ENCODE data around the gene CHGA. TPM values are rescaled to one million over a fixed set of nuclear protein-coding genes. Genes with fewer than 3 reads are reported as not detected.

The CHGA gene
- total RNA-seq, 1 donor from 2014 or later: 1,527 TPM

DNA sequence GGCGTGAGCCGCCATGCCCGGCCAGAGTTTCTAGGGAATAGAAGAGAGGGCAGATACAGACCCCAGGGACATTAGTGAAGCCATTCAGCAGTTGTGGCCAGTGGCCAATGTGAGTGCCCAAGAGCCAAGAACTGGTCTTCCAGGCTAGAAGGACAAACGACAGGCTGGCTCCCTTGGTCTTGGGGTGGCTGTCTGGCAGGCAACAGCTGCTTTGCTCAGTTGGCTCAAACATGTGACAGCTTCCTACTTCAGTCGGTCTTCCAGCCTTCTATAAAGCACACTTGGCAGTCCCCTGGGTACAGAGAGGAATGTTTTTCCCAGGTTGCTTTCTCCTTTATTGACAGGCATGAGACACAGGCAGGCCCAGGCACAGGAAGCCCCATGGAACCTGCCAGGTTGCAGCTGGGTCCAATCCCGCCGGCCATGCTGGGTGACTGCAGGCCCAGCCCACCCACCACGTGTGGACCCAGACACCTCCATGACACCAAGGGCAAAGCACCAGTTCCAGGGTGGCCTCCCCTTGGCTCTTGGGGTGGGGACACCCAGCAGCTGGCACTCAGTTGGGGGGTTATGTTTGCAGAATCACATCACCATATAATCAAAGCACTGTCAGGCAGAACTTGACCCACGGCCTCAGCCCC is 15.4 kb downstream of the CHGA start:
- H3K9me3 Mint-ChIP-seq: no peaks in the 10 kb centered on the region
- no peak overlapping the region for H3K27ac Mint-ChIP-seq
- H3K4me3 Mint-ChIP-seq: no peak overlapping the region

DNA sequence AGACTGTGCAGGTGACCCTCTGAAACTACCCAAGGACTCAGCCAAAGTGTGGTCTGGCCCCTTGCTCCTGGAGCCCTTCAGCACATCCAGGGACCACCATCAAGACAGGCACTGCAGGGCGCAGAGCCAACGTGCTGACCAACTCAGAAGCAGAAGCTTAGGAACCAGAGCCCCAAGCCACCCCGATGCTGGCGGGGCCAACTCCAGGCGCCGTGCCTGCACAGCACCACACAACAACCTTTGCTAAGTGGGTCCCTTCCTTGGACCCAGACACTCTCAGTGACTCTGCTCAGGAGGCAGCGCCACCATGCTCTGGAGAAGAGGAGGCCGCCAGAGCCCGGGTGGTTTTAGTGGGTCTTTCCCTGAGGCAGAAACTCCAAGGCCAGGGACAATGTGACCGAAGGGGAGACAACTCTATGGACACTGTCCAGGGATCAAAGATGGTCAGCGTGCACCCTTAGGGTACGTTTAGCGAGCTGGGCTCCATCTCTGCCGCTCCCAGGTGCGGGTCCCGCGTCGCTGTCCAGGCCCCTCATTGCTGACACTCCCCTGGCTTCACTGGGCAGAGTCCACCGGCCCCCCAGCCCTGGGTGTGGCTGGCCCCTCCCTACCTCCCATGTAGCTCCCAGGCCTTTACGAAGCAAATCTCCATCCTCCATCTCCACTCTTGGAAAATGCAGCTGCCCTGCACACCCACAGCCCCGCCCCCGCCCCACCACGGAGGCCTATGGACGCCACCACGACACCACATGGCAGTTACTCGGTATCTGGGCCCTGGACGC is 16.1 kb downstream of the CHGA start:
- TF ChIP-seq, protein P1, sequence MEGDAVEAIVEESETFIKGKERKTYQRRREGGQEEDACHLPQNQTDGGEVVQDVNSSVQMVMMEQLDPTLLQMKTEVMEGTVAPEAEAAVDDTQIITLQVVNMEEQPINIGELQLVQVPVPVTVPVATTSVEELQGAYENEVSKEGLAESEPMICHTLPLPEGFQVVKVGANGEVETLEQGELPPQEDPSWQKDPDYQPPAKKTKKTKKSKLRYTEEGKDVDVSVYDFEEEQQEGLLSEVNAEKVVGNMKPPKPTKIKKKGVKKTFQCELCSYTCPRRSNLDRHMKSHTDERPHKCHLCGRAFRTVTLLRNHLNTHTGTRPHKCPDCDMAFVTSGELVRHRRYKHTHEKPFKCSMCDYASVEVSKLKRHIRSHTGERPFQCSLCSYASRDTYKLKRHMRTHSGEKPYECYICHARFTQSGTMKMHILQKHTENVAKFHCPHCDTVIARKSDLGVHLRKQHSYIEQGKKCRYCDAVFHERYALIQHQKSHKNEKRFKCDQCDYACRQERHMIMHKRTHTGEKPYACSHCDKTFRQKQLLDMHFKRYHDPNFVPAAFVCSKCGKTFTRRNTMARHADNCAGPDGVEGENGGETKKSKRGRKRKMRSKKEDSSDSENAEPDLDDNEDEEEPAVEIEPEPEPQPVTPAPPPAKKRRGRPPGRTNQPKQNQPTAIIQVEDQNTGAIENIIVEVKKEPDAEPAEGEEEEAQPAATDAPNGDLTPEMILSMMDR (conservative IDR thresholded peaks at IDR 0.05): no peak
- Mint-ChIP-seq H3K9me3 (no peaks in the 10 kb centered on the region), H3K4me3 (no peak overlapping the region), H3K27ac (no peak overlapping the region), H3K36me3 (no peaks in the 10 kb centered on the region), H3K4me1 (ENCODE audit: unreplicated experiment) (no peaks in the 10 kb centered on the region), H3K27me3 (no peaks in the 10 kb centered on the region)
- DNase-seq (ENCODE audit: extremely low spot score, unreplicated experiment): no peak

More for the DNA sequence above, 15.4 kb downstream of the CHGA start:
- no peaks in the 10 kb centered on the region for H3K4me1 Mint-ChIP-seq (ENCODE audit: unreplicated experiment)
- H3K27me3 Mint-ChIP-seq: no peaks in the 10 kb centered on the region
- DNase-seq (ENCODE audit: extremely low spot score, unreplicated experiment): no peak
- no peaks in the 10 kb centered on the region for H3K36me3 Mint-ChIP-seq
- TF ChIP-seq, protein P1 (conservative IDR thresholded peaks at IDR 0.05): no peak

DNA sequence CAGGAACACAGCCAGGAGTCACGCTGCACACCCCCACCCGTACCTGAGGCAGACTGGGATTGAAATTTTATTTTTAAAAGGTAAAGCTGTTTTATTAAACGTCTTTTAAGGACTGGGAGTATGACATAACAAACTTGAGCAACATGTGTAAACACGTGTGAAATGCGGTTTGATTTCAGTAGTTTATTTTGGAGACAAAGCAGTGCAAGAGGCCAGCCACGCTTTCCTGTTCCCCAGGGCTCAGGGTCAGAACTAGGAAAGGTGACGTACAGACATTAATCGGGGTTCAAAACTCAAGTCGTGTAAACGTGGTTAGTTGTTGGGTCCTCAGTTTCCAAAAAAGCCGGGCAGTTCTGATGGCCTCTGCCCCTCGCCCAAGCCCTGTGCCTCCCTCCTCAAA is 16.7 kb downstream of the CHGA start:
- H3K4me1 Mint-ChIP-seq (ENCODE audit: unreplicated experiment): no peaks in the 10 kb centered on the region
- no peaks in the 10 kb centered on the region for H3K36me3 Mint-ChIP-seq
- TF ChIP-seq, protein P1 (conservative IDR thresholded peaks at IDR 0.05): no peak
- DNase-seq (ENCODE audit: extremely low spot score, unreplicated experiment): no peak
- no peak overlapping the region for H3K4me3 Mint-ChIP-seq
- no peaks in the 10 kb centered on the region for H3K9me3 Mint-ChIP-seq
- H3K27me3 Mint-ChIP-seq: no peaks in the 10 kb centered on the region
- H3K27ac Mint-ChIP-seq: no peak overlapping the region

DNA sequence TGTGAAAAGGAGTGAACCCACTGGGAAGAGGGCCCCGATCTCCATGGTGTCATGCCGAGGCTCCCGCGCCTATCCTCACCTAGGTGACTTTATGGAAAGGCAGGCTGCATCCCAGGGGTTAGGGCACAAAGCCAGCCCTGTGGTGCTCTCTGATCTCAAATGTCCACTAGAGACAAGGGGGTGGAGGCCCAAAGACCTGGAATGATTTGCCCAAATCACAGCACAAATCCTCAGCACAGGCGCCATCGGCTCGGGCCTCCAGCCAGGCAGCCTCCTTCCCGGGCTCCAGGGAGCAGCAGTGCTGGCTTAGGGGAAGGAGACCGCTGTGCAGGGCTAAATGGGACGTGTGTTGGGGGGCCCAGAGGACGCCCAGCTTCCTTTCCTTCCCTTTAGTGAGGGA is 17.6 kb downstream of the CHGA start:
- Mint-ChIP-seq H3K4me3 (no peak overlapping the region), H3K36me3 (no peaks in the 10 kb centered on the region), H3K27me3 (no peaks in the 10 kb centered on the region), H3K27ac (no peak overlapping the region), H3K4me1 (ENCODE audit: unreplicated experiment) (no peaks in the 10 kb centered on the region), H3K9me3 (no peaks in the 10 kb centered on the region)
- TF ChIP-seq, protein P1 (conservative IDR thresholded peaks at IDR 0.05): no peak
- DNase-seq (ENCODE audit: extremely low spot score, unreplicated experiment): no peak

DNA sequence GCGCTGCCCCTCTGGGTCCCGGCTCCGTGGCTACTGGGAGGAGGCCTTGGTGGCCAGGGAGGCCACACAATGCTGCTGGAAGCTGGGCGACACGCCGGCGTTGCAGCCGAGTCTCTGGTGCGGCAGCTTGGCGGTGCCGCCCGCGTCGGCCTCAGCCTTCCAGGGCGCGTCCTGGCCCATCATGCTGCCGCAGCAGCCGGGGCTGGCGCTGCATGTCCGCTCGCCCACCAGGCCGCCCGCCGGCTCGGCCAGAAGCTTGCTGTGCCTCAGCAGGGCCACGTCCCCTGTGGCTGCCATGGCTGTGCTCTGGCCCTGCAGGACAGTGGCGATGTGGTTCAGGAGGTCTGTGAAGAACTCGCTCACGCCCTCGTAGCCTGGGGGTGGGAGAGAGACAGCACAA is 18.6 kb downstream of the CHGA start:
- TF ChIP-seq, protein P1 (conservative IDR thresholded peaks at IDR 0.05): no peak
- Mint-ChIP-seq H3K36me3 (no peaks in the 10 kb centered on the region), H3K4me3 (no peak overlapping the region), H3K9me3 (no peaks in the 10 kb centered on the region), H3K4me1 (ENCODE audit: unreplicated experiment) (no peaks in the 10 kb centered on the region), H3K27ac (no peak overlapping the region), H3K27me3 (no peaks in the 10 kb centered on the region)
- DNase-seq (ENCODE audit: extremely low spot score, unreplicated experiment): no peak
